M059J (cell line): Measurements from ENCODE around the gene LCLAT1. TPM values are rescaled to one million over a fixed set of nuclear protein-coding genes. Genes with fewer than 3 reads are reported as not detected.
A peak's percentile ranks its signal among the peaks of the same experiment; 100 is the strongest.

ENCODE experiments used
- DNase-seq: peaks from one replicate; pipeline ENCODE4 v3.0.0-alpha.2; 2012; ENCODE audit warnings: low read depth
- total RNA-seq: library from RNA; depleted of rRNA; stranded (reverse); fragments of >200 nt; shearing (Covaris generic); gene quantifications from 2 replicates; pipeline ENCODE4 v1.2.3, GENCODE V29; 2014

Gene LCLAT1
- total RNA-seq, 1 experiment from 2014 or later: 26.9 TPM

DNA sequence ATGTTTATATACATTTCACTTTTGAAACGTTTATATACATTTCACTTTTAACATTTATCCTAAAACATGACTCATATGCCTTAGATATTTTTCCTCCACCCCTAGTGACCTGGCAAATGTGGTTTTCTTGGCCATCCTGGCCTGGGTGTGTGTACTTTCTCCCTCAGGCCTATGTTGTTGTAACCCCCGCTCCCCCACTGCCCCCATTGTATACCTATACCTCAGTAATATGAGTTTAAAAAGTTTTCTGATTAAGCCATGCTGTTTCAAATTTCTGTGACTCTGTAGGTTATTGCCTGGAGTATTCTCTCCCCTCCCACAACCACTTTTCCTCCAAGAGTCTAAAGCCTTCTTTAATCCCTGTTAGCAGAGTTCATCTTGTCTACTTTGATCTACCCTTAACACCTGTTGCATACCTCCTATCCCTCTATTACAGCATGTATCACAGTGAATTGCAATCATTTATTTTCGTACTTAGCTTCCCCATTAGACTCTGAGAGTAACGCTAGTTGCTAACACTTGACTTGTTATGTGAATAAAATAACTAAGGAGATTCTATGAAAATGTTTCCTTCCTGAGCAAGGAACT, 67.9 kb downstream of the LCLAT1 start:
- DNase-seq: no peak

DNA sequence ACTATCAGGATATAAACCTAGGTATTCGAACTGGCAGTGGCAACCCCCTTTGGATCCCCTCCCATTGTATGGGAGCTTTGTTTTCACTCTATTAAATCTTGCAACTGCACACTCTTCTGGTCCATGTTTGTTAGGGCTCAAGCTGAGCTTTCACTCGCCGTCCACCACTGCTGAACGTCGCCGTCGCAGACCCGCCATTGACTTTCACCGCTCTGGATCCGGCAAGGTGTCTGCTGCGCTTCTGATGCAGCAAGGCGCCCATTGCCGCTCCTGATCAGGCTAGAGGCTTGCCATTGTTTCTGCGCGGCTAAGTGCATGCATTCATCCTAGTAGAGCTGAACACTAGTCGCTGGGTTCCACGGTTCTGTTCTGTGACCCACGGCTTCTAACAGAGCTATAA, 69.1 kb downstream of the LCLAT1 start:
- DNase-seq: no peak

DNA sequence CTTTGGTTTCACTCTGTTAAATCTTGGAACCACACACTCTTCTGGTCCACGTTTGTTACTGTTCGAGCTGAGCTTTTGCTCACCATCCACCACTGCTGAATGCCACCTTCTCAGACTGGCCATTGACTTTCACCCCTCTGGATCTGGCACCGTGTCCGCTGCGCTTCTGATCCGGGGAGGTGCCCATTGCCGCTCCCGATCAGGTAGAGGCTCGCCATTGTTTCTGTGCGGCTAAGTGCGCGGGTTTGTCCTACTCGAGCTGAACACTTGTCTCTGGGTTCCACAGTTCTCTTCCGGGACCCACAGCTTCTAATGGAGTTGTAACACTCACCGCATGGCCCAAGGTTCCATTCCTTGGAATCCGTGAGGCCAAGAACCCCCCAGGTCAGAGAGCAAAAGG, 72.8 kb downstream of the LCLAT1 start:
- no peak for DNase-seq

DNA sequence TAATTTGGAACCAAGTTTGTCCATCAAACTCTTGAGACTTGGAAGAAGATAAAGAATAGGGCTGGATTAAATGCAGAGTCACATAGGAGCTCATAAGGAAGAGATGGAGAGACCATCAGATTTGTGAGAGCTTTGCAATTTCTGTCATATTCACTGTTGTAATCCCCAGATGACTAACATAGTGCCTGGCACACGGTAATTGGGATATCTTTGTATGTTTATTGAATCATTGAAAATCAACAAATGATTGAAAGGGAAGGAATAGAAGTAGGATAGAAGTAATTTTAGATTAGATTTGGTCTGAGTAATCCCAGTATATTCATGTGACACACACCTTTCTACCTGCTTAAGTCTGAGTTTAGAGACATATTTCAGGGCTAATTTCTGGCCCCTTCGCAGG, 75.4 kb downstream of the LCLAT1 start:
- DNase-seq: no peak

DNA sequence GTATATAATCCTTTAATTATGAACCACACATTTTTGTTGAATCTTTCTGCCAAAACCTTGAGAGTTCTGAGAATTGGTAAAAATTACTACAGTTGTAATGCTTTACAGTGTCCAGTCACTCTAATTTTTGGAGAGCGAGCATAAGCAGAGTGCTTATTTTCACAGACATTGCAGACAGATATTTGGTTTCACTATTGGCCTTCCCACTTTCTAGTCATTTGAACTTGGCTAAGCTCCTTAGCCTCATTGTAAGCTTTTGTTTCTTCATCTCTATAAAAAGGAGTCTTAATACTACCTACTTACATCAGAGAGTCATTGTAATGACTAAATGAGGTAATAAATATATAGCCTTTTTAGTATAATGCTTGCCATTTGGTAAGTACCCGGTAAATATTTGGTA, 80.4 kb downstream of the LCLAT1 start:
- no peak for DNase-seq

DNA sequence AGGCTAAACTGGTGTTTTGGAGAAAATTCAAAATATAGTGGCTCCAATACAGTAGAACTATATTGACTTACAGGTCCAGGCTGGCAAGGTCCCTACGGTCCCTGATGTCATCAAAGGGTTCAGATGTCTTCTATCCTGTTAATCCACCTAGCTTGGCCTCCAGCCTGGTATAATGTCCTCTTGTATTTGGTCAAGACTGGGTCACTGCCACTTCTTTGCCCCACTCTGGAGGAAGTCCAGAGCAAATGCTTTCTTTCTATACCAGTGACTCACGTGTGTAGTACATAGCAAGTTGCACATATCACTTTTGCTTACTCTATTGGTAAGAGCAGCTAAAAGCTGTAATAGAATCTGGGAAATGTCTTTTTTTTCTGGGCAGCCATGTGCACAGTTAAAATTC, 80.8 kb downstream of the LCLAT1 start:
- no peak for DNase-seq

DNA sequence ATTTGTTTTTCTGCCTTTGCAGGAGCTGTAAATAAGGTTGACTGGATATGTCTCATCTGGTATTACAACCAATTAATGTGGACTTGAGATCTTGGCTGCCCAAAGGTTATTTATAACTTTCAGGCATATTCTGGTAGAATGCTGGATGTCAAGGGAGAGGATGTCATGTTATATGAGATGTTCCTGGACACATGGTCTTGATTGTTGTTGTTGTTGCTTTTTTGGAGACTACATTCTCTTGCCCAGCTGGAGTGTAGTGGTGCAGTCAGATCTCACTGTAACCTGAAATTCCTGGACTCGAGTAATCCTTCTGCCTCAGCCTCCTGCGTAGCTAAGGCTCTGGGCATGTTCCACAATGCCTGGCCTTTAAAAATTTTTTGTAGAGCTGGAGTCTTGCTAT, 83.3 kb downstream of the LCLAT1 start:
- DNase-seq: no peak

DNA sequence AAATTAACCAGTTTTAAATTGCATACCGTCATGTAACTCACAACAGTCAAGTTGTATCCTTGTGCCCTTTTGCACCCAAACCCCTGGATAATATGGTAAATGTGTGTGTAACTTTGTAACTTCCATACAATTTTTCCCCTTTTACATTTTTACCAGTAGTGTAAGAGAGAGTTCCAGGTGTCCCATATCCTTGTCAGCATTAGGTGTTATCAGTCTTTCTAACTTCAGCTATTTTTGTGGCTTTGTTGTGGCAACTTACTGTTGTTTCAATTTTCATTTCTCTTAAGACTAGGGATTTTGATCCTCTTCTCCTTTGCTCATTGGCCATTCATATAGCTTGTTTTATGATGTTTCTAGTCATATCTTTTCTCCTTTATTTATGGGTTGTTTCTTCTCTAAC, 94.6 kb downstream of the LCLAT1 start:
- DNase-seq: no peak

DNA sequence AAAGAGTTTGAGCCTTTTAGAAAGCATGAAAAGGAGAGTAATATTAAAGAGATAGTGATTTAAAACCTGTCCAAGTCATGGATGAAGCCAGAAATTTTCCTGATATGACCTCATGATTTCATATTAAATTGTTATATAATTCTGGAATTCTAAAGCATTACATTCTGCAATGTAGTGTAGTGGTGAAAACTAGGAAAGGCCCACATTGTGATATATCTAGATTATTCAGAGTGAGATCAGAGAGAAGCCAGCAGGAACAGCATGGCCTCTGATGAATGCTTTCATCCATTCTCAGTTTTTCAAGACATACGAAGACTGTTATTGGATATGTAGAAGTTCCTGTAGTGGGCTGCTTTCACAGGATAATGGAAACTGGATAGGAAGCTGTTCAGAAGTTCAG, 98.8 kb downstream of the LCLAT1 start:
- DNase-seq: no peak

DNA sequence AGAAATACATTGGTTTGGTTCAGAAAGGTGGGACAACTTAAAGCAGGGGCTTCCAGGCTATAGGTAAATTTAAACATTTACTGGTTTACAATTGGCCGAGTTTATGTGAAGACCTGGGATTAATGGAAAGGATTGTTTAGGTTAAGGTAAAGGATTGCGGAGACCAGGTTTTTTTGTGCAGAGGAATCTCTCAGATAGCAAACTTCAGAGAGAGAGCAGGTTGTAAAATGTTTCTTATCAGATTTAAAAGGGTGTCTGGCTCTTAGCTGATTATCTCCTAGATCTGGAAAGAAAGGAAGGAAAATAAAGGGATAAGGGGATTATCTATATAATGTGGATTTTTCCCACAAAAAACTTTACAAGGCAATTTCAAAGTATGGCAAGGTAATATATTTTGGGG, 101.3 kb downstream of the LCLAT1 start:
- no peak for DNase-seq

DNA sequence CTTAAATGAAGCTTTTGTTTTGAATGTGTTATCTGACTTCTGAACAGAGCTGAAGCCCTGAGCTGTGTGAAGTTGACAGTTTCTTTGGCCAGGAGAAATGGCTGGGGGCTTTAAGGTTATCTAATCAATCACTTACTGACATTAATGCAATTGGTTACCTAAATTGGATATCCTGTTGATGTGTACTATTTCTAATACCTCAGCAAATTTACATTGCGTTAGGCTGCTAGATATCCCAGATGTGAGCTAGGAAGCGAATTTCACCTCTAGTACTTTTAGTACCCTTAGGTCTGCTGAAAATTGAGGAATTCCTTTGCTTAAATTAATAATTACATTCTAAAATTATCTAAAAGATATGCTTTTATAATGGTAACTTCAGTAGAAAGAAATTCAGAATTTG, 102.0 kb downstream of the LCLAT1 start:
- DNase-seq: no peak

DNA sequence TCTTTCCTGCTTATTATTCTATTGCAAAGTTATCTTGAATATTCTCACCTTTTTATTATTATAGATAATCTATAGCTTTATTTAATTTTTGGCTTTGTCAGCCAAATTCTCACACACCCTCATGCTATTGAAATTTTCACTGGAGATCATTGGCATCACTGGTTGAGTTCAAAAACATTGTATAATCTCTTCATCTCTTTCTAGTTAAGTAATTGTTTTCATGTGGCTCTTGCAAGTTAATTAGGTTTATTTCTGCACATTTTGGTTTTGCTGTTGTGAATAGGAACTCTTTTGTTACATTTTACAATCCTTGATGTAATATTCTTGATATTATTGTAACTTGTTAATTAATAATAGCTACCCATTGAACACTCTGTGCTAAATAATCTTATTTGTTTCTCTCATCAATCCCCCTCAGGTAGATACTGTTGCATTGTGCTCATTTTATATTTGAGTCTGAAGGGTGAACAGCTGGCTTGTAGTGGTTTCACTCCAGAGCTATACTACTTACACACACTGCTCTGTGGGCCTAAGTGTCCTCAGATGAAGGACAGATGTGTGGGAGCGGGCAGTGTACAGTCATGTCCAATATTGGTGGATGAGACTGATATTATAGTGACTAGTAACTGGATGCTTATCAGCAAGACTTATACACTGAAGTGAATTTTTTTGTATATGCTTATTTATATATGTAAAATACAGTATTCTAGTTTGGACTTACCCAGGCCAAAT, 112.7 kb downstream of the LCLAT1 start:
- DNase-seq: no peak

DNA sequence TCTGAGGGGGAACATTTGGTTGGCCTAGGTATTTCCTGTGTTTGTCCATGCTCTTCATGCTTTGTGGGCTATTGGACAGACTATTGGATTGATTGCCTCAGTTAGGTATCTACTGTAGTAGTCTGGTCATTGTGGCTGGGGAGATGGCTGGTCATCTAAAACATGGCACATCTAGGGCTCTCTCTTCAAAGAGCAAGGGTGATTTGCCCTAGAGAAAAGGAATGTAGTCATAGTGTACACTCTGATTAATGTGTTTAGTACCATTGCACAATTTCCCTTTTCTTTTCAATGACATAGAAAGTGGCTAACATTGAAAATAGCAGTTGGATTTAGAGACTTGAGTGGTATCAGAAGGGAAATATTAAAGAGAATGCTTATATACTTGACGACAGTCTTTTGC, 114.3 kb downstream of the LCLAT1 start:
- DNase-seq: peak; percentile 1

DNA sequence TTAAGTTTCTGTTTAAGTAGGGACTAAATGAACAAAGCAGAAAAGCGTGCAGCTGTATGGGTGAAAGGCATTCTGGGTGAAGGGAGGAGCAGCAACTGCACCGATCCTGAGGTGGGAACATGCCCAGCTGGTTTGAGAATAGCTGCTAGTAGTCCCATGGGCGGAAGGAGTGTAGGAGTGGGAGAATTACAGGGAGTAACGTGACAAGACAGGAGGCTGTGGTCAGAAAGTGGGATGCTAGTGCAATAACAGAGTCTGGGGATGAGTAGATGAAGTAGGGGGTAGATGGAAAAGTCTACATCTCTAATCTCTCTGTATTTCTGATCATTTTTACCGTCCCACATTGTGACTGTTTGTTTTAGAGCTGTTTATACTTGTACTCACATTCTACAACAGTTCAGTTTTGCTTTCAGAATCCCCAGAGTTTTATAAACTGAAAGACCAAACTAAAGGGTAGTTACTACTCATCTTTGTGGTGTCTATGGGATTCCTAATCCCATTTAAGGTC, 118.9 kb downstream of the LCLAT1 start:
- DNase-seq: no peak

DNA sequence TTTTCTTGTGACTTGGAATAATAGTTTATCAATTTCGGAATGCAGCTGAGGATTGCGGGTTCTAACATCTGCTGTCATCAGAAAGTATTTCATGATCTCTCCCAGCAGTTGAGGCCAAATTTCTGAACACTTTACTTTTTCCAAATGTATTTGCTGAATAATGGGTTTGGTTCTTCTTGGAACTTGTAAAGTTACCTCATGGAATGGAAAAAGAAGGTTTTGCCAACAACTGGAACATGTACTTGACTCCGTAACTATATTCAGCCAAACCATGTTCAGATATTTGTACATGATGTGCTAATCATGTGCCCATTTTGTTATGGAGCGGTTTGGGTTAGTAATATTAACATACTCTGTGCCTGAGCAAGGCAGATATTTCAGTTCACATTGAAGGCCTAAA, 119.6 kb downstream of the LCLAT1 start:
- DNase-seq: no peak

DNA sequence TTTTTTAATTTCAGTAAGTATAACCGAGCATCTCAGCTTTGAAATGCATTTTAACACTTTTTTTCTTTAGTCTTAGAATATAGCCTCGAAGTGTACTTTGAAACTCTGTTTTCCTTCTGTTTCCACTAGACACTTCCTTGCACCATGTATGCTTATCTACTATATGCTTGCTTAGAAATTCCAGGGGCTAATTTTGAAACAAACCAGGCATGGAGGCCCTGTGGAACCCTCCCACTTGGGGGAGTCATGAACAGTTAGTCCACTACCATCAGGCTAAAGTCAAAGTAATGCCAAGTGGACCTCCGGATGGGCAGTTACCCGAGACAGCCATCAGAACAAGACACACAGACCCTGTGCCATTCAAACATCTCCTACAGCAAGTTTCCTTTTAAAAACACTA, 120.3 kb downstream of the LCLAT1 start:
- no peak for DNase-seq

DNA sequence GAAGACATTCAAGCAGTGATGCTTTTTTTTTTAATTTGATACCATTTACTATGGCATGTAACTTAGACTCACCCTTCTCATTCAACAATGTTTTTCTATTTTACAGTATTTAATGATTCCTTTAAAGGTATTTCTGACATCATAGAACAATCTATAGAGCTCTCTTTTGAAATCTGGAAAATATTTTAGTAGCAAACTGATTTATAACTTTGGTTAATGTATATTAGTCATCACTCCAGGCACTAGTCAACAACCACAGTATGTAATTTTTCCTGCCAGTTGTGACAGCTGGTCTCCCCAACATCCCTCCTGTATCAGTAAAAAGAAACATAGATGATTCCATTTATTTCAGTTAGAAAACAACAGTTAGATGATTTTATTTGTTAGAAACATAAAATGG, 122.9 kb downstream of the LCLAT1 start:
- DNase-seq: peak; percentile 4

DNA sequence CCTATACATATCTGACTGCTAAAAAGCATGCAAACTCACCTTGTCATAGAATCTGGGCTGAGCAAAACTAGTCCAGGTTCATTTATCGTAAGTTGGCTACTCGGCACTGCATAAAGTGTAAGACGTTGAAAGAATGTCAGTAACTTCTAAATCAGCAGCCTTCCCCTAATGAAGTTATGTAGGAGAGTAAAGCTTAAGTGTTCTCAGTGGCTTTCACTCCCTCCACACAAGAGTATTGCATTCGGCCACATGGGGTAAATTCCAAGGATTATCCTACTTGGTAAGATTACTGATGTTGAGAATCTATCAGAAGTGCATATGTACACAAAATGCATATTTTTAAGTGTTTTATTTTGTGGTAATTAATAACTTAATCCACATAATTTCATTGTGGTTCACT, 130.1 kb downstream of the LCLAT1 start:
- no peak for DNase-seq

DNA sequence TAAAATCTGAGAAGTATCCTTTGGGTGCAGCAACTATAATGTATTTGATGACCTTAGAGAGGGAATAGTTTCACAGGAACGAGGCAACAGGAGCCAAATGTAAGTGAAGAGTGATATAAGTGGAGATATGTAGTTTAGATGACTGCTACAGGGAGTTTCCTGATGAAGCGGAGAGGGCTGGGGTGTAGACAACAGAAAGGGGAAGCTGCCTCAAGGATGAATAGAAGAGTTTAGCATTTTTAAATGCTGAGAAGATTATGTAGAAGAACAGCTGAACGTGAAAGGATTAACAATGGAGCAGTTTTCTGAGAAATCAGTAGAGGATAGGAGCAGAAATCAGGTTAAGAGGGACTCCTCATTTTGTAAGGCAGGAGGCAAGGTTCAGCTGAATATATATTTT, 133.3 kb downstream of the LCLAT1 start:
- DNase-seq: no peak

DNA sequence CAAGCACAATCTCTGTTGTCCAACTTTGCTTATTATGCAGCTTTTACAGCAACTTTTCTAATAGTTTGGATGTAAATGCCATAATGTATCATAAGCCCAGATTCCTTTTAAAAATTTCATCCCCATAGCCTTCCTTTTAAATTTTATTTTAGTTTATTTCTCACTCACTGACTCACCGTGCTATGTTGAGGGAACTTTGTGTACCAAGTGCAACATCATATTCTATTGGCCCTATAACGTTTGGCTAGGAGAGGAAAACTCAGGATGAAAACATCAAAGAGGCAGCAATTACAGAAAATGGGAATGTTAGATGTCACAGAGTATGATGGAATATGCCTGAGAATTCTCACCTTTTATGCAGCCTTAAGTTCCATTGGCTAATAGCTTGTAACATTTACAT, 135.5 kb downstream of the LCLAT1 start:
- no peak for DNase-seq

DNA sequence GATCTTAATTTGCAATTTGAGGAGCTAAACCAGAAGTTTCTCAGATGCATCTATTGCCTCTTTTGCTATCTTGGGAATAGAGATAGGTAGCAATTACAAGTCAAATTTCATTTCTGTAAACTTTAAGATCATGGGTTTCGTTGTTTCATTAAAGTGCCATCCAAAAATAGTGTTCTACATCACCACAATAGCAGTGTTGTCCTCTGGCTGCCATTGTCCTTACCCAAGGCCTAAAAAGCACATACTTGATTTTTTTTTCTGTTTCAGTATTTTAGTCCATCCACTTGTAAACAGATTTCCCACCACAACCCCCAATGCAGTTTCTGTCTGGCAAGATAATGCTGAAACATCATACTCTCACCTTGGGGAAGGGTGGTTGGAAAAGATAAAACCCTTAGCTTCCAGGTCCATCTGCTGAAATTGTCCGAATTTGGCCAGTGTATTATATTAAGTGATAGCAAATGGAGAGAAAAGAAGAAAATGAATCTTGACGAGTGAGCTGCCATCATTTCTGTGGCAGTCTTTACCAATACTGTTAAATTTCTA, 136.2 kb downstream of the LCLAT1 start:
- DNase-seq: no peak

DNA sequence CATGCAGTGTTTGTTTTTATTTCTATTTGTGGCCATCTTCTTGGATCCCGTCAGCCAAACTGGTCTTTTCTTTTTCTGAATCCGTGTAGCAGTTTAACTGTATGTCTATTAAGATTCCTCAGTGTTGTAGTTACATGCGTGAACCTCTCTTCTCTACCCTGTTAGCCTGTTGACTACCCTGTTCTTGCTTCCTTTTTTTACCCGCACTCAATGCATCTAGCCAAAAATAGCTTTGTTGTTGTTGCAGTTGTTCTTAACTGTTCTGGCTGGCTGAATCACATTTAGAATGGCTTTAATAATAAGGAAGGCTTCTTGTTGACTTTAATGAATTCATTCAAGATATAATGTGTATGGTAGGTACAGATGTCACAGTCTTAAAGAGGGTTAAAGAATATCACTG, 137.1 kb downstream of the LCLAT1 start:
- no peak for DNase-seq

DNA sequence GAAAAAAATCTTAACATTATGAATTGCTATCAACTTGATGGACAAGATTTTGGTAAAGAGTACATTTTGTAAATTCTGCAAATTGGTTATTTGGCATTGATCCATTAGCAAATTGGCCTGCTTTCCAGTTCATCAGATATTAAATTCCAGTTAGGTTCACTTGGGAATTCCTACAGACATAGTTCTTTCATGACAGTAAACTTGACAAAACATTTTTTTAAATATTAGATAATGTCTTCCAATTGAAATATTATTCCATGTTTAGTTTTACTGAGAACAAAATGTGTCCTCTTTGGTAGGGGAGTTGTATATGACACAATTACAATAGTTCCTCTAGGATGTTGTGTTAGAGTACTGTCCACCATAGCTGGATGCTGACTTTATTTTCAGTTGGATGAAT, 141.9 kb downstream of the LCLAT1 start:
- no peak for DNase-seq

DNA sequence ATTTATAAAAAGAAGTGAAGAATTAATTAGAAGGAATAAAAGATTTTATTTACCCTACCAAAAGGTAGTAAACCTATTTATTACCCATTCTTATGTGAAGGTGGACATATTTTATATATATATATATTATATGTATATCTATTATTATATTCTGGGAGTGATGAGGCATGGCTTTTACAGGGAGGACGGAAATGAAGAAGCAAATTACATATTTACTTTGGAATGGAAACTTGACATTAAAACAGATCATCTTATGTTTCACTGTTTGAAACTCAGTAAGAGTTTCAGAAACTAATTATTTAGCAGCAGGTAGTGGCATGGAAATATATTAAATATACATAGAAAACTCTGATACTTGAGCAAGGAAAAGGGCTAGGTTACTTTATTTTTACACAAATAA, 143.4 kb downstream of the LCLAT1 start:
- no peak for DNase-seq
